HG03439 (cell line): ENCODE data around the gene RASSF3.
"Not testable (repeated sequence)": the region's sequence is repeated elsewhere in the genome, so short reads cannot be mapped to it uniquely, and the experiment has no call there.

Experiments used
- ATAC-seq: cut with Tn5 transposase; IDR thresholded peaks from one replicate; pipeline ENCODE4 v1.9.1; 2021; ENCODE audit warnings: mild to moderate bottlenecking, moderate library complexity; ENCODE audit not compliant: unreplicated experiment

The RASSF3 gene

DNA sequence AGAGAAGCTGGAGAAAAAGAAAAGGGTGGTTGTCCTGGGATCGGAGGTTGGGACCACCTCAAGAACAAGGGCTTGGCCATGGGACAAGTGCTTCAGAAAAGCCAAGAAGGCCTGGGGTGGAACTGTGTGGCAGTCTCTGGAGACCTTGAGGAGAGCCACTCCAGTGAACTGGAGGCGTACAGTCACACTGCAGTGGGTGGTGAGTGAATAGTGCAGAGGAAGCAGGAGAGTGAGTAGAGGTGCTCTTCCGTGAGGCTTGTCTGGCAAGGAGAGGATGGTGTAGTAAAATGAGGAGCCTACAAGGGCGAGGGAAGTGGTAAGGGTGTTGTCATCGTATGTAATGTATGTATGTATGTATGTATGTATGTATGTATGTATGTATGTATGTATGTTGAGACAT, 20.9 kb downstream of the RASSF3 start:
- ATAC-seq: no peak

- ATAC-seq: no peak
Measured at GRCh38 chr12:64633011-64633939, 23.0 kb downstream of the RASSF3 start.

GRCh38 chr12:64633940-64634337, 23.6 kb downstream of the RASSF3 start:
- no peak for ATAC-seq

- ATAC-seq: no peak
Measured at GRCh38 chr12:64634508-64635092, 24.3 kb downstream of the RASSF3 start.

DNA sequence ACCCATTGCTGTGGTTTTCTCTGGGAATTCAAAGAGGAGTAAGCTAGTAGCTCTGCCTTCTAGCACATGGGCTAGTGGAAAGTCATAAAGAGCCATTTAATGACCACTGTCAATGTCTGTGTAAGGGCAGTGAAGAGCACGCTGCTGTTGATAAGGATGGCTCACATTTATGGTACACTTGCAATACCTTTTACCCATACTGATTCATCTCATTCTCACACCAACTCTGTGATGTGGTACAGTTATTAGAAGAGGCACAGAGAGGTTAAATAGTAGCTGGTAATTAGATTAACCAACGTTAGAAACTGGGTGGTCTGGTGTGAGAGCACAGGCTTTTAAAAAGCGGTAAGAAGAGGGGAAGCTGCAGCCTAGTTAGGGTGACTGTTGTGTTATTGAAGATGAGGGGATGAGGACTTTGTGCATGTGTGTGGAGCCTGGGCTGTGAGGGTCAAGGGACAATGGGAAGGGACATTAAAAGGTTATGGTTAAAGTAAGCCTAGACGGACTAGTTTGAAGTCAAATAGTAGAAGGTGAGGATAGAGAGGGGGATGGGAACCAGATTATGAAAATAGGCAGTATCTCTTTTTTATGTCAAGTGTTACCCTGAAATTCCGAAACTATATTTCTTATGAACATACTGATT, 25.2 kb downstream of the RASSF3 start:
- ATAC-seq: no peak

DNA sequence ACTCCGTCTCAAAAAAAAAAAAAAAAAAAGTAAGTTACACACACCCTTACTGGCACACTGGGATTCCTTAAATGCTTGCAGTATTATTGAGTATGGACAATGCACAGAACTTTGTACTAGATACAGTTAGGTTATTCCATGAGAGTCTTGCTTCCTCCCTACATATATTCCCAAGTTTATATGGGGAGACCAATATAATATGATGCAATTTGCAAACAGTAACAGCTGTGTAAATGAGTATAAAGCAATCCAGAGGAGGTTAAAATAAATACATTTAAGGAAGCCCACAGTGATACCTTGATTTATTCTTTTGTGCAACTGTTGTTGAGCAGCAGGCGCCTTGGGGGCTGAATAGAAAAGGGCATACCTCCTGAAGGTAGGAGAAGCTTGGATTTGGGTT, 26.6 kb downstream of the RASSF3 start:
- no peak for ATAC-seq

DNA sequence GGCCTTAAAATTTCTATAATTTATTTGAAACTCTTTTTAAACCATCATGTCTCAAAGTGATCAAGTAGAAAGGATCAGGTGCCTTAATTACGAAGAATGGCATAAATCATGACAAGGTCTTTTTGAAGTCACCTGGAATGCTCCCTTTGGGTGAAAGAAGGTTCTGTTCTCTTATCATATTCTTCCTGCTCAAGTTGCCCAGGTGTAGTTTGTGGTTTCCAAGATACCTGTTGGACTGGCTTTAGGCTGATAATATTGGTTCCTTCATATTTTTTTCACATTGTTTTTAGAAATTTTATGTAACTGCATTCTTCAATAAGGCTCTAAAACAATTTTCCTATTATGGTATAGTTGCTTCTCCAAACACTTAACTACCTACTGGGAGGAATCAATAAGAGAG, 29.2 kb downstream of the RASSF3 start:
- no peak for ATAC-seq

GRCh38 chr12:64646318-64646717, 36.0 kb downstream of the RASSF3 start:
- ATAC-seq: no peak

- no peak for ATAC-seq
Measured at GRCh38 chr12:64649487-64649886, 39.2 kb downstream of the RASSF3 start.

DNA sequence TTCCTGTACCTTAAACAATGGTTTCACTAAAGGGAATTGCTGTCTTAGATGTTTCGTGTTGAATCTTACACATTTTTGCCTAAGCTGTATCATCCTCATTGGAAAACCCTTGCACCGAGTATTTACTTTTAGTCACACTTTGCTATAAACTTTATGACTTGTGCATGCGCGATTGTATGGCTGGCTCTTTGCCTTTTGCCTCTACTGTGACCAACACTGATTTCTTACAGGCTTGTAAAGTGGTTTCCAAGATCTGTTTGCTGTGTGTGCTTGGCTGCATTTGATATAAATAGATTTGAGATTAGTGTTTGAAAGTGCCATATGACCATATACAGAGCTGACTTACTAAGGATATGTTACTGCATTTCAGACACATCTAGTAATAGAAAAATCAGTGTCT, 40.5 kb downstream of the RASSF3 start:
- ATAC-seq: no peak

- no peak for ATAC-seq
Measured at GRCh38 chr12:64652346-64652745, 42.1 kb downstream of the RASSF3 start.

- ATAC-seq: no peak
Measured at GRCh38 chr12:64653123-64653522, 42.8 kb downstream of the RASSF3 start.

DNA sequence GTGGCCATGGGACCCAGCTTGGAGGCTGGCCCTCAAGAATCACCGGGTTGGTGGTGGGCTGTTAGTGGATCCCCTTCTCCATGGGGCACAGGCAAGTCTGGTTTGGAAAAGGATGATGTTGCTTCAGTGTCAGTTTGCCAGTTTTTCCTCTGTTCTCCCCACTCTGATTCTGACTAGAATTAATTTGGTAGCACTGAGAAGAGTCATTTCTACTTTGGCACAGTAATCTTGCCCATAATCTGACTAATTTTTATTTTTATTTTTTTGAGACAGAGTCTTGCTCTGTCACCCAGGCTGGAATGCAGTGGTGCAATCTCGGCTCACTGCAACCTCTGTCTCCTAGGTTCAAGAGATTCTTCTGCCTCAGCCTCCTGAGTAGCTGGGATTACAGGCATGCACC, 43.6 kb downstream of the RASSF3 start:
- ATAC-seq: not testable (repeated sequence)

GRCh38 chr12:64655141-64655540, 44.8 kb downstream of the RASSF3 start:
- no peak for ATAC-seq

DNA sequence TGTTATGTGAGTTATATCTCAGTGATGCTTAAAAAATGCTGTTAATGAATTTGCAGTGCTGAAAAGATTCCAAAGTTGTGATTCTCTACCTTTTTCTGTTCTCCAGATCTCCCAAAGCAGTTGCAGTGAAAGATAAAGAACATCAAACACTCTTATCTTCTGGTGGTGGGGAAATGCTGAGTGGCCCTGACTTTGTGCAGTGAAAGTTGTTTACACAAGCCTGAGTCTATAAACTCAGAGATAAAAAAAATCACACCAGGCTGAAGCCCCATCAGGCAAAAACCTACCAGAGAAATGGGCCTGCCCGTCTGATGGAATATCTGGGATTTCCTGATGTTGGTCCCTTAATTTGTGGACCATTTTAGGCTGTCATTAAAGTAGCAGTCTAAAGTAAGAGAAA, 46.1 kb downstream of the RASSF3 start:
- no peak for ATAC-seq

DNA sequence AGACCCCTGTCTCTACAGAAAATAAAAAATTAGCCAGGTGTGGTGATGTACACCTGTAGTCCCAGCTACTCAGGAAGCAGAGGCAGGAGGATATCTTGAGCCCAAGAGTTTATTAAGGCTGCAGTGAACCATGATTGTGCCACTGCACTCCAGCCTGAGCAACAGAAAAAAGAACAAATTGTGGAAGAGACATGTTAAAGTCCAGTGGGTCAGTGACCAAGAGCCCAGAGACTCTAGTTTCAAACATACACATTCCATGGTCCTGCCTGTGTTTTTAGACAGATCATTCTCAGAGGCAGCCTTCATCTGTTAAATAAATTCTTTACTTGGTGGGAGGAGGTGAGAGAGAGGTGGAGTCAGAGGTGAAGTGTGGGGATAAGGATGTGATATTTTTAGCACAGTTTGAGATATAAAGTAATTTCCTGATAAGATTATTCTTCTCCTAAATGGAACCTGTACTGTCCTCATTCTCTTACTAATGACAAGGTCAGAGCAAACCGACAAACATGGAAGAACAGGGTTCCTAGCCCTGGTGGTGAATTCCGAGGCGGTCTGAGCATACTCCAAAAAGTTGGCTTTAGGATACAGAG, 48.7 kb downstream of the RASSF3 start:
- ATAC-seq: no peak

GRCh38 chr12:64660237-64661018, 50.1 kb downstream of the RASSF3 start:
- ATAC-seq: peak; percentile 42

DNA sequence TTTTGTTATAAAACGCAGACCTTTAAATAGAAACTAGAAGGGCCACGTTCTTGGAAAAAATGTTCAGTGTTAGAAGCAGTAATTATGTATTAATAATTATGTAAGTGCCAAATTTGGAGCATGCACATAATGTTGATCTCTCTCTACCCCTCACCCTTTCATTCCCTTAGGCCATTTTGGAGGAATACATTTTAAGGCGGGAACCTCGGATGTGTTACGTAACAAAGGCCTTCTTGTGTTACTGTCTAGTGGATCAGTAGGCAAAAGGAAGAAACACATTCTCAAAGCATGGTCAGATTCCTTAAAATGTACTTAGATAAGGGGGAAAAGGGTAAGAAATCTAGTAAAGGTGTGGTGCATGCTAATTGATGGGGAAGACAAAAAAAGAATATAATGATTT, 52.7 kb downstream of the RASSF3 start:
- ATAC-seq: no peak

- peak; percentile 39 for ATAC-seq
Measured at GRCh38 chr12:64665514-64665913, 55.2 kb downstream of the RASSF3 start.

DNA sequence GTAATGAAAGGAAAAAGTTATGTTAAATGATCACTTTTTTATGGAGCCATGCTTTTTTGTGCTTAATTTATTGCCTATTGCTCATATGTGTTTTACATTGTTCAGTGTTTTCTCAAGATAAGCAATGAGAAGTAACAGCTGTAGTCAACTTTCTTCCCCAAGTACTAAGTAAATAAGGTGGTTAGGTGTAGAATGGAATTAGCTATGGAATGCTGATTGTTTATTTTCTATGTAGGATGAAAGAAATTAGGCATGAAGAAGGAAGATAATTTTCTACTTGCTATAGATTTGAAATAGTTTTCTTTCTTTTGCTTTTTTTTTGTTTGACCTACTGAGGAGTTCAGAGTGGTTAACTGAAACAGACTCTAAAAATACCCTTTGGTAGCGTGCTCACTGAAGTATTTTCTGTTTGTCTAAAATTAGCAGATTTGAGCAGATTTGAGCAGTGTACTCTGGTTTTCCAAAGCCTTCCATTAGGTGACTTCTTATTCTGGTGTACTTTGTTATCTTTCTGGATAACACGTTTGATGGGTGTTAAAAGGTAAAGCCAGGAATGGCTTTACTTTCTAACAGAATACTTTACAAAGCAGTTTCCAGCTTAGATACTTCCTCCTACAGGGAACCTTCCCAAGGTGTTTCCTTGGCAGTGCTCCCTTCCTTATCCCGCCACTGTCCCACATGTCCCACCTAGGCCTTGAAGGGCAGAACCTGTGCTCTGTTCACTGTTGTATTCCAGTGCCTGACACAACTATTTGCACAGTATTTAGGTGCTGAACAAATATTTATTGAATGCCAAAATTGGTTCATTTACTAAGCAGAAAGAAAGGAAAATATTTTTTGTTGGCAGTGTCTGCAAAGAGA, 56.0 kb downstream of the RASSF3 start:
- peak; percentile 9 for ATAC-seq
